Fibroblast of lung (primary cell): ENCODE data around the gene CCDC57.

Experiments used
- CTCF ChIP-seq, 2 donors: IDR thresholded peaks in 1 of 2; conservative IDR thresholded peaks in 1 of 2; 1 replicate in 1 of 2; 2 replicates in 1 of 2; pipeline ENCODE4 v1.5.1; 2011 to 2012; ENCODE audit warnings: low read length in 2 of 2, control low read depth in 1 of 2, inconsistent platforms in 1 of 2, low read depth in 1 of 2, mild to moderate bottlenecking in 1 of 2
- EZH2 ChIP-seq: IDR thresholded peaks from 2 replicates; pipeline ENCODE4 v1.5.1; 2012; ENCODE audit warnings: low read length, control low read depth, mild to moderate bottlenecking; ENCODE audit errors: missing control alignments

GRCh38 chr17:82227629-82228277 is 15.1 kb upstream of the CCDC57 start:
- TF ChIP-seq CTCF (conservative IDR thresholded peaks at IDR 0.05 in 1 of 2, IDR thresholded peaks at IDR 0.05 in 1 of 2; ENCODE audit: low read depth in 1 of 2, low read length in 2 of 2) (no peak), EZH2 (no peak)
